Bone marrow (tissue), 2 donors: ENCODE measurements around the gene P4HA2.

Source experiments
- DNase-seq, 2 donors: peaks; one replicate each; lab custom pipeline; 2025; lab: John Stamatoyannopoulos, UW

The P4HA2 gene

DNA sequence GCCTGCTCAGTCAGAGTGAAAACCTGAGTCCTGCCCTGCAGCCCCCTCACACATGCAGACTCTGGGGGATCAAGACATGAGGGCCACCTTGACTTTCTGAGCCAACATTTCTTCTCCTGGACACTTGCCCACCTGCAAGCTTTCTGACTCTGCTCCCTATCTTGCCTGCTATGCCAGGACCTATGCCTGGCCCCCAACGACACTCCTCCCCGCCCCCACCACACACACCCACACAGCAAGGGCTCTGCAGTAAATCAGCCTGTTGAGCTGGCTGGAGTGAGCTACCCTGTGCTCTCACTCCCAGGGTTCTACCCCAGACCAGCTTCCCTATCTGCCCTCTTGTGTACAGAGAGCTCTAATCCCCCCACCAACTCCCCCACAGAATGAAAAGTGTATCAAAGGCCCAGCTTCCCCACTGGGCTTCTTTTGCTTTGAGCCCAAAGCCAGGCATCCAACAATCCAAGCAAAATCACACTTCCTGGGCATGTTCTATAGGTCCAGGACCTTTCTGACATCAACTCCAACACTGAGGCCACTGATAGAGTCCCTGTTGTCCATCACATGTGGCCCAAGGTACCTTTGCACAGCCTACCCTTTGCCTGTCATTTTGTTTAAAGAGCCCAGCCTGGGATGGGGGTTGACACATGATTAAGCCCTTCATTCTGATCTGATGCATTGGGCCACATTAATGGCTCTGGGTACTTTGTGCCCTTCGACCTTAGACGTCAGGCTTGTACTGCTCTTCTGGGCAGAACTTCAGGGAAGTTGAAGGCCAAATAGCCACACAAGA is 37.1 kb upstream of the P4HA2 start:
- no peak for DNase-seq

DNA sequence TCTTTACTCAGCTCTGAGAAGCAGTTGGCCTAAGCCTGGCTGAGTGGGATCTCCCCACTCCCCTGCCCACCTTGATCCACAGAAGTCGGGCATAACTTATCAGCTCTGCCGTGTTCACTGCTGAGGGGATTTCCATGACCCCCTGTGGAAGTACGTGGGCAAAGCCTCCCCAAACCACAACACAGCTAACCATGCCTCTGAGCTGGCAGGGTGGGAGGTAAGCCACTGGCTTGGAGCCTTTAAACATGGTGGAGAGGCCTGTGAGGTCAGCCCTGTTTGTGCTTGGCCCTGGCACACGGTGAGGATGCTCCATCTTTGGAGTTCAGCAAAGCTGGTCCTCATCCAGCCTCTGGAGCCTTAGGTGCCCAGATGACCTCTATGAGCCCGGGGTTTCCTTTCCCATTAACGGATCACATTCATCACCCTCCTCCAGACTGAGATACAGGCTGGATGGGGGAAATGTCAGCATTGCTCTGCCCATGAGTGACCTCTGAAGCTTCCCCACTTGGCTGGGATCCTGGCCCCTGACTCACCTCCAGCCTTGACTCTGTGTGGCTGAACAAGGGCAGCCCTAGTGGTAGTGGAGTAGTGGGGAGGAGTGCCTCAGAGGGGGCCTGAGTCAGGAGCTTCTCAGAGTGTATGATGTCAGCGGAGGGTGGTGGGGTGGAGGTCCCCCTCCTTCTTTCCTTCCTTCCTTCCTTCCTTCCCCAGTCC is 36.1 kb upstream of the P4HA2 start:
- DNase-seq, result no peak

DNA sequence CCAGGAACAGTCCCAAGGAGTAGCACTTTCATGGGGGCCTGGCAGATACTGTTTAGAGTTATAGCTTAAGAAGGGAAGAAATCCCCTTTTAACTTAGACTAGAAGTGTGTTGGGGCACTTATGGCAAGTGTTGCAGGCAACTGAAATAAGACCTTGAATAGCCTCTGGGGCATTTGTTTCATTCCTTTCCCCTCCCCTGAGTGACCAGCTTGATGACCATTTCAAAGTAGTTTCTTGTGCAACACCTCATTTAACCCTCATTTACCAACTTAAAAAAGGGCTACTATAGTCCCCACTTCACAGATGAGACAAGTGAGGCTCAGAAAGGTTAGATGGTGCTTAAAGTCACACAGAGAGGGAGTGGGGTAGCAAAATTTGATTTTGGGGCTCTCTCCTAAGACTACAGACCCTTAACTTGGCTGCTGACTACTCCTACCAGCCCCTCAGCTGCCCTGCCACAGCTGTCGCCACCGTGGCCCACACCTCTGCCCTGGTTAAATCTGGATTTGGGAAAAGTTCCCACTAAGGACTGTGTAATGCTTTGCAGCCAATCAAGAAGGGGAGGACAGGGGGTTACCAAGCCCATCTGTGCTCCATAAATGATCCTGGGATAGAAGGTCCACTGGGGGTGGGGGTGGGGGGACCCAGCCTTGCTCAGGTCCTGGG is 35.4 kb upstream of the P4HA2 start:
- no peak for DNase-seq

DNA sequence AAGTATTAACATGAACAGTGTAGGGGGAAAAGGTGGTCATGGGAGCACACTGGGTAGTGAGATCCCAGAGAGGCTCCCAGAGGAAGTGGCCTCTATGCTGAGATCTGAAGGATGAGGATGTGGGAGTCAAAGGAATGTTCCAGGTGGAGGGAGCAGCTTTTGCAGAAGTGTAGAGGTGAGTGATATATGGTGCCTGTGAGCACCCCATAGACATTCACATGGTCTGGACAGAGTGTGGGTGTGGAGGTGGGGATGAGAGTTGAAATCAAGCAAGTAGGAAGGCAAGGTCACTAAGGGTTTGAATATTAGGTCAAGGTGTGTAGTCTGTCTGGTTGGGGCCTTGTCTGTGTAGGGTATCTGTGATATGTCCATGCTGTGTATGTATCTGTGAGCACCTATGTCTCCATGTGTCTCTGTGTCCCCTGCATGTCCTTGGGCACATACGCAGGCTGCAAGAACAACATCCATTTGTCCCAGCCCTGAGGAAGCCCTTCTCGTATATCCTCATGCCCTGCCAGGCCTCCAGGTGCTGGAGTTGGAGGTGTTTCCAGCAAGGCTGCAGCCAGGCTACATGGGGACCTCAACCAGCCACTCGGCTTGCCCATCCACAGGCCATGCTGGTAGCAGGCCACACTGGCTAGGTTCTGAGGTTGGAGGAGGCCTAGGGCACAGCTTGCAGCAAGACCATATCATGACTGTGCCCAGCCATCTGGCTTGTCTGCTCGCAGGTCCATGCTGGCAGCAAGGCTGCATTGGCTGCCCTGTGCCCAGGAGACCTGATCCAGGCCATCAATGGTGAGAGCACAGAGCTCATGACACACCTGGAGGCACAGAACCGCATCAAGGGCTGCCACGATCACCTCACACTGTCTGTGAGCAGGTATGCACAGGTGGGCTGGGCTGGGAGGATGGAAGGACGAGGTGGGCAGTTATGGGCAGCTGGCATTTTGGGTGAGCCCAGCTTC is 34.5 kb upstream of the P4HA2 start:
- DNase-seq, result no peak

DNA sequence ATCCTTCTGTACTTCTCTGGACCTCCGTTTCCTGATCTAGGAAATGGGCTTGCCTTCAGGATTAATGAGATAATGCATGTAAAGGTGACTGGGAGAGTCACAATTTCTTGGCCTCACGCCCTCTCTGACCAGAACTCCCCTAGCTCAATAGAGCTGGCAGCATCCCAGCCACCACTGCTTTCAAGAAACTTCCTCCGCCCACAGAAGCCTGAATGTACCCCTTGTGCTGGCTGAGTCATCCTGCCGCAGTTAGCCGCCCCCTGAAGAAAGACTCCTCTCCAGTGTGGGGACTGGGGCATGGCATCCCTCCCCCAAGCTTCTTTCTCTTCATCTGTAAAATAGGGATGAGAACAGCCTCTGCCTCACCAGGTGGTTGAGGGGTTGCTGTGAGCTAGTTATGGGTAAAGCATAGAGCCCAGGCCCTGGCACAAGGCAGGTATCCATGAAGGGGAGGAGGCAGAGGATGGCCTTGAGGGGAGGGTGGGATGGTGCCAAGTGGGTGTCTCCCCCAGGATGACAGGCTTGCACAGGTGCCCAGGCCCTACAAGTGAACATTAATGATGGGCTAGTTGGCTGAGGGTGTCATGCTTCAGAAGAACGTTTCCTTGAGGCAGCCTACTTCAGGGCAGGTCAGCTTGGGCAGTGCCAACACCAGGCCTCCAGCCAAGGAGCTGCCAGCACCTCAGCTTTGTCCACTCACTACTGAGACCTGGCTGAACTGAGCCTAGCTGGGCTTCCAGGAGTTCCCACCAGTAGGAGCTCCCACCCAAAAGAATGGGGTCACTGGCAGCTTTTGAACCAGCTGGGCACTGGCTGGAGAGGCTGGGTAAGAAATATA is 33.3 kb upstream of the P4HA2 start:
- DNase-seq, result peak in 1 of 2 donors; percentile 46

- no peak for DNase-seq
Observed at GRCh38 chr5:132260051-132260450, 32.4 kb upstream of the P4HA2 start.

- DNase-seq, result no peak
Observed at GRCh38 chr5:132259069-132259851, 31.6 kb upstream of the P4HA2 start.

DNA sequence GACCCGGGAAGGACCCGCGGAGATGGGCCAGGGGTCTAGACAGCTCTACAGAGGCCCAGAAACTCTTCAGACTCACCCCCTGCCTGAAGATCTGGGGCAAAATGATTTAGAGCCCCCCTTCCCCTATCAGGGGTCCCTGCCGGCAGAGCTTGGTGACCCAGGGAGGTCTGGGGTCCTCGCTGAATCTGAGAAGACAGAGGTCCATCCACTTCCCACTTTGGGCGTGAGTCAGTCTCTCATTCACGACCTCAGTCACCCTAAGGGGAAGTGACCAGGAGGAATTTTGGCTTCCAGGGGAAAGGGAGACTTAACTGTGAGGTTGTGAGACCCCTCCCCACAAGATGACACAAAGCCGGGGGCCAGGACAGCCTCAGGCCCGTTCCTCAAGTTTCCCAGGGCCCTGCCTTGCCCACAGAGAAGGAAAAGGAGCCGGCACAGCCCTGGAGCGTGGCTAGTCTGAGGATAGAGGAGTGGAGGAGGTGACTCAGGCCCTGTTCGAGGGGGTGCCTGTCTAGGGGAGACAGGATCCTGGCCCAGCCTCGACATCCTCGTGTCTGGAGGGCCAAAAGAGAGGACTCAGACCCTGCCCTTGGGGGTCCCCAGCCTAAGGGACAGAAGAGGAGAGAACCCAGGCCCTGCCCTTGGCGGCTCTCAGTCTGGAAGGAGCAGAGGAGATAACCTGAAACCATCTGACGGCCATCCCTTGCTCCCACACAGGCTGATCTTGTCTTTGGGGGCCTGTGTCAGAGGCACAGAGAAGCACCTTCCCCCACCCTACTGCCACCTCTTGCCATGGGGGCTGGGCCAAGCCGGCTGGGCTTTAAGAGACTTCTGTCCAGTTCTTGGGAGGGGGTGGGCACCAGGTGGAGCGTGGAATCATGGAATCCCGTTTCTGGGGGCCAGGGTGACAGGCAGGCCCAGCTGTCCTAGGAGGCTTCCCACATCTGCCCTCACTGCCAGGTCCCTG is 30.7 kb upstream of the P4HA2 start:
- no peak for DNase-seq

DNA sequence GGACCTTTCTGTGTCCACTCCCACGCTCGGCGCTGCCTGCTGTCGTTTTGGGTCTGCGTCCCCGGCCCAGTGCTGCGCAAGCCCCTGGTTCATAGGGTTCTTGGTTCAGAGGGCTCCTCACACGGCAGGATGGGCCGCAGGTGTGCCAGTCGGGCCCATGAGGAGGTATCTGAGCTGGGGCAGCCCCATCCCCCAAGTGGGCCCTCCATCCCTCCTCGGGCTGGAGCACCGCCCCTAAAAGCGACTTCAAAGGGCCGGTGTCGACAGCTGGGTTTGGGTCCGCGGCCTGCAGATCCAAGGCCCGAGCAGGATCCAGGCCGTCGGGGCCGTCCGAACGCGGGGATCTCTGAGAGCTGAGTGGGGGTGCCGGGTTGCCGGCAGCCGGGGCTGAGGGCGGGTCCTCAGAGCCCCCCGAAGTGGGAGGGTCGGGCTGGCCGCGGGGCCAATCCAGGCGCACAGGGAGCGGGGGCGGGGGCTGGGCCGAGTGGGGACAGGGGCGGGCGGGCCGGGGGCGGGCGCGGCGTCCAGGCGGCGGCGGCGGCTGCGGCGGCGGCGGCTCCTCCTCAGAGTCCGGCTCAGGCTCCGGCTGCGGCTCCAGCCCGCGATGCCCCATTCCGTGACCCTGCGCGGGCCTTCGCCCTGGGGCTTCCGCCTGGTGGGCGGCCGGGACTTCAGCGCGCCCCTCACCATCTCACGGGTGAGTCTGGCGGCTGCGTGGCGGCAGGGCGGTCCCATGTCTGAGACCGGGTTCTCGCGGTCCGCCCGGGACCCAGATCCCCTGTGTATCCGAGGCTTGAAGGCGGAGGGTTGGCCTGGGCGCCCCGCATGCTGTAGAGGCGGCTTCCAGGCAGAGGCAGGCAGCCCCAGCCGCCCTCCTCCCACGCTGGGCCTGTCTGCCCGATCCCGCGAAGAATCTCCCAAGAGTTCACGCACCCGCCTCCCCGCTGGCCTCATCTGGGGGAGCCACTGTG is 29.8 kb upstream of the P4HA2 start, which contains the start of gene PDLIM4:
TSS of gene PDLIM4 (plus strand) at position 566 of the 971 bp plus-strand sequence. CDS start at position 605, 39 bp downstream.
- DNase-seq, result no peak

DNA sequence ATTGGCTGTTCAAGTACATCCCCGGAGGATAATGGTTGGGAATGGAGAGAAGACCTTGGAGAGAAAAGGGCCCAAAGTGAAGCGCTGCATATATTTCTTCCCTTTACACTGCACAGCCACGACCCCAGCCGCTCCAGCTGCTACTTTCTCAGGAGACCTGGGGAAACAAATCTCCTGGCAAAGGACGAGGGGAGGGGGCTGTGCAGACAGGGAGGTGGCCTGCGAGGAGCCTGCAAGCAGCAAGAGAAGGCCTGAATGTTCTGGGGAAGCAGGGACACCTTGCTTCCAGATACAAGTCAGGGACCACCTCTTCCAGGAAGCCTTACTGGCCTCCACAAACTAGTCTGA is 29.1 kb upstream of the P4HA2 start:
- DNase-seq, result no peak

- DNase-seq, result no peak
Observed at GRCh38 chr5:132256086-132256782, 28.6 kb upstream of the P4HA2 start.

DNA sequence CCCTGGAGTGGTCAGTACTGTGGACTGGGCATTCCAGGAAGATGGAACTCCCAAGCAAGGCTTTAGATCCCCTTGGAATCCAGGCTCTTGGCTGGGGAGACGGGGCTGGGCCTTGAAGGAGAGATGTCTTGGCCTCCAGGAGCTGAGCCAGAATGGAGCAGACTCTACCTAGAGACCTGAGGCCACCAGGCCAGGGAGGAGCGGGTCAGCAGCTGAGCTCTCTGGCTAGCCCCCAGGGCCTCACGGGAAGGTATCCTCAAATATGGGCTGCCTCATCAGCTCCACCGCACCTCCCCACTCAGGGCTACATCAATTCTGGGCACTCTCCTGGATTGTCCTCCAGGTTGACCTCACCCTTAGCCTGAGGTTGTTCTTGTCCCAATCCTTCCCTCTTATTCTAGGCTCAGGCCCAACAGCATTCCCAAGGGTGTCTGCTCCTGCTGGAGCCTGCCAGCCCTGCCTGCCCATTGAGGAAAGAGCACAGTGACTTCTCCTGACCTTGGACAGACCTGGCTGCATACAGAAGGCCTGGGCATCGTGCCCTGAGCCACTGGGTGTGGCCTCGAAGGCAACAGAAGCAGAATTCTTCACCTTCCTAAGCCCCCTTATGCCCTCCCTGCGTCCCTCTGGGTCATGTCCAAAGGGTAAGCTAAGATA is 26.8 kb upstream of the P4HA2 start:
- no peak for DNase-seq

DNA sequence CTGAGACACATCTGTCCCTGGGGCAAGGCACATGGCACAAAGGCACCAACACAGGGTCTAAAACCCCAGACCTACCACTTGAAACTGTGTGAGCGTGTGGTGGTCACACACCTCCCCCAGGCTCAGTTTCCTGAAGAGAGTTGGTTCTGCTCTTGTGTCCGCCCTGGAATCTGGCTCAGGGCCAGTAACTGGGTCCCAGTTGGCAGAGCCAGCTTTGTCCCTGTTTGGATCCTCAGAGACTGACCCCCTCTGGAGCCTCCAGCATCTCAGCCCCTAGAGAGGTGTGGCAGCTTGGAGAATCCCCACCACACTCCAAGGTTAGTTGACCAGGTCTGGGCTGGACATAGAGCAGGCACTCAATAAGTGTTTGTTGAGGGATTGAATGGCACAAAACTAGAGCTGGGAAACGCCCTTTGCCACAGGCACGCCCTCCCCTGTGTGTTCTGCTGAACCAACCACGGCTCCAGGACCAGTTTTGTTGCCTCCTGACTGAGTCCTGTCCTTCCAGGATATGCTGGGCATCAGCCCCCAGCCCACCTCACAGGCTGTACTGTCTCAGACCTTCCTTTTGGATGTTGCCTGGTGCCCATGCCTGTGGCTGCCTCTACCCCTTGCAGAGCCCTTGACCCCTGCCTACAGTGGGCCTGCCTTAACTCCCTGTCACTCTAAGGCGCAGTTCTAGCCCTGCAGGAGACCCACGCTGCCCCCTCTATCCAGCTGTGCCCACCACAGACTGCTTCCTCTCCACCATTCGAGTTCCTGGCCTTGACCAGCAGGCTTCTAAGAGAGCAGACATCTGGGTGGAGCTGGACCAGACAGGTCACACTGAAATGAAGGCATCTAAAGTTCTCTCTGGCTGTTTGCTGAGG is 26.0 kb upstream of the P4HA2 start:
- DNase-seq, result no peak

GRCh38 chr5:132253008-132253441 is 25.4 kb upstream of the P4HA2 start:
- no peak for DNase-seq

GRCh38 chr5:132251220-132251725 is 23.6 kb upstream of the P4HA2 start:
- no peak for DNase-seq
